Measurements from ENCODE around the gene ACBD6.
"Not testable (repeated sequence)": the region's sequence is repeated elsewhere in the genome, so short reads cannot be mapped to it uniquely, and the experiment has no call there.

ACBD6 gene

DNA sequence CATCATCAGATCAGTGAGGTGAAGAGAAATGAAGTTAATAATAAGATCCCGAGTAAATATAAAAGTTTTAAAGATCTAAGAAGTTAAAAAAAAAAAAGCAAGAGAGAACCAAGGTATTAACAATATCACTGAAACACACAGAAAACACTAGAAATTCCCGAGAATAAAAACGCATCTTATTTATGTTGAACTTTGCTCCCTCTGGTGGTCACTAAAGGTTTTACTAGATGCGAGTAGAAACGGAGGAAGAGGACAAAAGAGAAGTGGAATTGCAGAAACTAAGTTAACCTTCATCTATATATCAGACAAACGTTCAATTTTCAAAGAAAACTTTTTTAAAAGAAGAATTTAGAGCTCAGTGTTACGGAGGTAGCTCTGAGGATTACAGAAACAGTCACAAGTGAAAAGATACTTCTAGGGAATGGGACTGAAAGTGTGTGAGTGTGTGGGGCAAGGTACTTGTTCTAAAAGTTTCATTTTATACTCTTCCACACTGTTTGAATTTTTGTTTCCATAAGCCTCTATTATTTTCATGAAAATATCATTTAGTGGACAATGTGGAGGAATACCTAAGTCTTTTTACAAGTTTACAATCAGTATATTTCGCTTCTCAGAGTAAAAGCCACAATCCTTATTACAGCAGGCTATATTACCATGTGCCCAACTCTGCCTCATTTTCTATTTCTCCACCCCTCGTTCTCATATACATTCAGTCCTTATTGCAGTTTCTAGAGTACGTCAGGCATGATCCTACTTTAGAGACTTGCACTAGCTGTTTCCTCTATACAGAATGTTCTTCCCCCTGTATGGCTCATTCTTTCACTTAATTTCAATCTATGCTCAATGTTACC, 19.7 kb downstream of the ACBD6 start:
- Mint-ChIP-seq H3K9me3 (no peaks in the 10 kb centered on the region), H3K27ac (no peak overlapping the region), H3K27me3 (no peaks in the 10 kb centered on the region), H3K4me1 (peaks cover 12% of the 10 kb centered on the region), H3K4me3 (no peak overlapping the region), H3K36me3 (peaks cover 54% of the 10 kb centered on the region)
- ATAC-seq: no peak

DNA sequence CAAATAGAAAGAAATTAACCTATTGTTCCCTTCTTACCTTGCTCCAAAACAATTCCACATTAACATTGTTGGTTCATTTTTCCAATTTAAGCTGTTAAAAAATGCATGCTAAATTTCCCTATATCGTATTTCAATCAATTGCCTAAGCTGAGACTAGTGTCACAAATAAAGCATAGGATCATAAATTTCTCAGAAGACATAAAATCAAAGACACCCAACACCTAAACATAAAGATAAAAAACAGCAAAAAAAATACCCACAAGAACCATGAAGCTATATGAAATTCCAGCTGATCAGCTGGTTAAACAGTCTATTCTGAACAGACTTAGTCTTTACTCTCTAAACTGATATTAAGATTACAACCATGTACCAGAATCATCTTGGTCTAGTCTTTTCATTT, 32.3 kb downstream of the ACBD6 start:
- Mint-ChIP-seq H3K27me3 (no peaks in the 10 kb centered on the region), H3K27ac (no peak overlapping the region), H3K36me3 (peaks cover 58% of the 10 kb centered on the region), H3K9me3 (peaks cover 8% of the 10 kb centered on the region), H3K4me1 (peaks cover 15% of the 10 kb centered on the region), H3K4me3 (no peak overlapping the region)
- ATAC-seq: no peak

DNA sequence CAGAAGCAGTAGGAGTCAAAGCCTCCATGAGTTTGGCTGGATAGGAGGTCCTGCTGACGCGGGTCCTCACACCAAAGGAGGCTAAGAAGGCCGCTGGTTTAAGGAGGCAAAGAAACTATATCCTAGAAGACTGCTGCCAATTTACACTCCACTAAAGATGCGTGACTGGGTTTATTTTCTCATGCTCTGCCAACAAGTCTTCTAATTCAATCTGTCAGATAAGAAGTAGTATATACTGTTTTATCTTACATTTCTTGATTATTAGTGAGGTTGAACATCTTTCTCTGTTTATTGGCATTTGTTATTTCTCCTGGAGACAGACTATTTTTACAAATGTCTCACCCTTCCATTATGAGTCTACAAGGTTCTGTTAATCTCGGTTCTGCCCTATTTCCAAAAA, 34.1 kb downstream of the ACBD6 start:
- Mint-ChIP-seq H3K4me3 (no peak overlapping the region), H3K9me3 (peaks cover 17% of the 10 kb centered on the region), H3K4me1 (peaks cover 15% of the 10 kb centered on the region), H3K27ac (no peak overlapping the region), H3K27me3 (no peaks in the 10 kb centered on the region), H3K36me3 (peaks cover 72% of the 10 kb centered on the region)
- no peak for ATAC-seq

- Mint-ChIP-seq H3K36me3 (peaks cover 72% of the 10 kb centered on the region), H3K27ac (no peak overlapping the region), H3K4me1 (peaks cover 7% of the 10 kb centered on the region), H3K27me3 (no peaks in the 10 kb centered on the region), H3K4me3 (no peak overlapping the region), H3K9me3 (peaks cover 26% of the 10 kb centered on the region)
- no peak for ATAC-seq
These were observed 40.3 kb downstream of the ACBD6 start for GRCh38 chr1:180462102-180462501.

- H3K4me3 Mint-ChIP-seq, H3K27me3 Mint-ChIP-seq, ATAC-seq, H3K27ac Mint-ChIP-seq, H3K4me1 Mint-ChIP-seq: not testable (repeated sequence)
- H3K36me3 Mint-ChIP-seq: peaks cover 76% of the 10 kb centered on the region
- H3K9me3 Mint-ChIP-seq: peaks cover 26% of the 10 kb centered on the region
These were observed 40.7 kb downstream of the ACBD6 start for GRCh38 chr1:180461682-180462081.

DNA sequence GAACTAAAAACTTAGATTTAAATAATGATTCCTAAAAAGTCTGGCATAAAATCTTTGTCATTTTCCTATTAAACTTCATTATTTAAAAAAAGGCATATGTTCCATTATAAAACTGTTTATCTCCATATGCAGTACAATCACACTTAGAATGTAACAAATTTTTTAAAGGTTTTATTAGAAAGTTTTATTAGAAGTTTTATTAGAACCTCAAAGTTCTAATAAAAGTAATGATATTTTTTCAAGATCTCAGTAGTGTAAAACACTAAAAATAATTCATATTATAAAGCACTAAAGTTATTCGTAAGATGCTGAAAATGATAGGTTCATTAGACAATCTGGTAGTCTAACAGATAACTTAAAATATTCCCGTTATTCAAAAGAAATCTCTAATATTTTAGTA, 43.6 kb downstream of the ACBD6 start:
- H3K36me3 Mint-ChIP-seq: peaks cover 78% of the 10 kb centered on the region

DNA sequence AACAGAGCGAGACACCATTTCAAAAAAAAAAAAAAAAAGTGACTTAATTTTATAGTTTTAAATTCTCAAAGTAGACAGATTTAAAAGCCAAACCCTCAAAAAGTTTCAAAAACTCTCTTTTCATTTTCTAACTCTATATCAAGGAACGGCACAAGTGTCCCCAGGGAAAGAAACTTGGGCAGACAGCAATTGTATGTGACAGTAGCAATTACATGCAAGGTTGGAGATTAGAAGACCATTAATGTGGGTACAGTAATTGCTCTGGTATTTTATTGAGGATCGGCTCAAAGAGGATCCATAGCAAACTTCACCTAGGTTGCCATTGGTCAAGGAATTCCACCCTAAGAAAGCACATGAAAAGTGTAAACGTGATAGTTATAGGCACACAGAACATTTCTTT, 46.2 kb downstream of the ACBD6 start:
- H3K4me3 Mint-ChIP-seq: no peak overlapping the region
- H3K4me1 Mint-ChIP-seq: peaks cover 26% of the 10 kb centered on the region
- no peak overlapping the region for H3K27ac Mint-ChIP-seq
- H3K9me3 Mint-ChIP-seq: peaks cover 10% of the 10 kb centered on the region
- H3K27me3 Mint-ChIP-seq: no peaks in the 10 kb centered on the region
- H3K36me3 Mint-ChIP-seq: peaks cover 78% of the 10 kb centered on the region
- ATAC-seq: no peak

More for the DNA sequence above, 43.6 kb downstream of the ACBD6 start:
- H3K9me3 Mint-ChIP-seq: peaks cover 15% of the 10 kb centered on the region
- H3K27ac Mint-ChIP-seq: no peak overlapping the region
- no peaks in the 10 kb centered on the region for H3K27me3 Mint-ChIP-seq
- H3K4me1 Mint-ChIP-seq: peaks cover 7% of the 10 kb centered on the region
- H3K4me3 Mint-ChIP-seq: no peak overlapping the region
- no peak for ATAC-seq

DNA sequence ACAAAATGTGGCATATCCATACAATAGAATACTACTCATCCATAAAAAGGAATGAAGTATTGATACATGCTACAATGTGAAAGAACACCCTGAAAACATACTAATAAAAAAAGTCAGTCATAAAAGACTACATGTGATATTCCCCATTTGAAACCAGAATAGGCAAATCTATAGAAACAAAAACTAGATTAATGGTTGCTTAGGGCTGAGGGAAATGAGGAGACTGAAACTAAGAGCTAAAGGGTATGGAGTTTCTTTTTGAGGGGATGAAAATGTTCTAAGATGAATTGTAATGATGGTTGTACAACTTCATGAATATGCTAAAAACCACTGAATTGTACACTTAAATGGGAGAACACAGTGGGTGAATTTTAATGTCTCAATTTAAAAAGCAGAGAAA, 50.9 kb downstream of the ACBD6 start:
- Mint-ChIP-seq H3K36me3 (peaks cover 62% of the 10 kb centered on the region), H3K9me3 (peaks cover 10% of the 10 kb centered on the region), H3K27me3 (no peaks in the 10 kb centered on the region), H3K4me3 (no peak overlapping the region), H3K4me1 (peaks cover 25% of the 10 kb centered on the region), H3K27ac (no peak overlapping the region)
- ATAC-seq: no peak

- H3K36me3 Mint-ChIP-seq: peaks cover 29% of the 10 kb centered on the region
- no peaks in the 10 kb centered on the region for H3K27me3 Mint-ChIP-seq
- no peak for ATAC-seq
- H3K27ac Mint-ChIP-seq: no peak overlapping the region
- H3K4me3 Mint-ChIP-seq: no peak overlapping the region
- H3K9me3 Mint-ChIP-seq: peaks cover 11% of the 10 kb centered on the region
- H3K4me1 Mint-ChIP-seq: peaks cover 24% of the 10 kb centered on the region
These were observed 57.9 kb downstream of the ACBD6 start for GRCh38 chr1:180444522-180444921.

- peaks cover 11% of the 10 kb centered on the region for H3K9me3 Mint-ChIP-seq
- H3K27ac Mint-ChIP-seq: no peak overlapping the region
- H3K4me3 Mint-ChIP-seq: no peak overlapping the region
- no peaks in the 10 kb centered on the region for H3K27me3 Mint-ChIP-seq
- ATAC-seq: no peak
- H3K36me3 Mint-ChIP-seq: peaks cover 51% of the 10 kb centered on the region
- peaks cover 16% of the 10 kb centered on the region for H3K4me1 Mint-ChIP-seq
These were observed 62.0 kb downstream of the ACBD6 start for GRCh38 chr1:180440335-180440734.

GRCh38 chr1:180435566-180435965, 66.8 kb downstream of the ACBD6 start:
- H3K27ac Mint-ChIP-seq: no peak overlapping the region
- H3K27me3 Mint-ChIP-seq: no peaks in the 10 kb centered on the region
- peaks cover 20% of the 10 kb centered on the region for H3K4me1 Mint-ChIP-seq
- ATAC-seq: no peak
- peaks cover 3% of the 10 kb centered on the region for H3K9me3 Mint-ChIP-seq
- peaks cover 55% of the 10 kb centered on the region for H3K36me3 Mint-ChIP-seq
- no peak overlapping the region for H3K4me3 Mint-ChIP-seq

DNA sequence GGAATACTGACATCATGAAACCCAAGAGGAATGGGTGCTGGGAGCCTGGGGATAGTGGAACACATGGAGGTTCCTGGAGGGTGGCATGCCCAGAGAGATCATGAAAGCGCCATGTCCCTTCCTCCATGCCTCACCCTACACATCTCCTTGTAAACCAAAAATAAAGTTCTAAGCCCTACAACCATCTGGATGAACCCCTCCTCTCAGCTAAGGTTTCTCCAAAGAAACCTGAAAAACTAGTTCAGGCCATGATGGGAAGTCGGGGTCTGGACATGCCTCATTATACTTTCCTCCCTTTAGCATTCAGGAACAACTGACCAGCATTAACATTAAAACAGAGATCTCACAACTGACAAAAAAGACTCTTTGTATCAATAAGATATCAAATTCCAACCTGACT, 68.5 kb downstream of the ACBD6 start:
- H3K4me3 Mint-ChIP-seq: no peak overlapping the region
- H3K27me3 Mint-ChIP-seq: no peaks in the 10 kb centered on the region
- no peak overlapping the region for H3K27ac Mint-ChIP-seq
- peaks cover 26% of the 10 kb centered on the region for H3K4me1 Mint-ChIP-seq
- ATAC-seq: no peak
- peaks cover 3% of the 10 kb centered on the region for H3K9me3 Mint-ChIP-seq
- peaks cover 56% of the 10 kb centered on the region for H3K36me3 Mint-ChIP-seq

GRCh38 chr1:180431683-180432082, 70.7 kb downstream of the ACBD6 start:
- Mint-ChIP-seq H3K27ac (no peak overlapping the region), H3K27me3 (no peaks in the 10 kb centered on the region), H3K9me3 (peaks cover 3% of the 10 kb centered on the region), H3K4me3 (no peak overlapping the region), H3K36me3 (peaks cover 49% of the 10 kb centered on the region), H3K4me1 (peaks cover 36% of the 10 kb centered on the region)
- ATAC-seq: no peak

DNA sequence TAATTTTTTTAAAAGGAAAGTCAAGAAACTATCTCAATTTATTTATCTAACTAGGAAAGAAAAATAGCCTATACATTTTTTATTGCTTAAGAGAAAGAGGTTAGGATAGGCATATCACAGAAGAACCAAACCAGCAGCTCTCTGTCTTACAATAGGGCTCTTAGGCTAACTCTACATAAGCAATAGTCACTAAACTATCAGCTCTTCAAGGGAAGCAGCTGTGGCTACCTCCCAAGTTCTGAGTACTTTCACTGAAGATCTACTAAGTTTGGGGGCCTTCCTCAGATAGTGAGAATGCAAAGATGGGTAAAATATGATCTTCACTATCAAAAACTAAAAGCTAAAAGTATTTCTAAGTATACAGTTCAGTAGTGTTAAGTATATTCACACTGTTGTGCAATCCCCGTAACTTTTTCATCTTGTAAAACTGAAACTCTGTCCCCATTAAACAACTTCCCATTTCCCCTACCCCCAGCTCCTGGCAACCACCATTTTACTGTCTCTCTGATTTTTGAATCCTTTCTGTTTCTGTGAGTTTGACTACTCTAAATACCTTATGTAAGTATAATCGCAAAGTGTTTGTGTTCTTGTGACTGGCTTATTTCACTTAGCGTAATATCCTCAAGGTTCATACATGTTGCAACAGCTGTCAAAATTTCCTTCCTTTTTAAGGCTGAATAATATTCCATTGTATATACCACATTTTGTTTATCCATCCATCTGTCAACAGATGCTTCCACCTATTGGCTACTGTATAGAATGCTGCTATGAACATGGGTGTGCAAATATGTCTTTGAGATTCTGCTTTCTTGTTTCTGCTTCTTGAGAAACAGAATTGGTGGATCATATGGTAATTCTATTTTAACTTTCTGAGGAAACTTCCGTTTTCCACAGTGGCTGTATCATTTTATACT, 73.3 kb downstream of the ACBD6 start:
- Mint-ChIP-seq H3K9me3 (peaks cover 3% of the 10 kb centered on the region), H3K4me3 (no peak overlapping the region), H3K36me3 (peaks cover 38% of the 10 kb centered on the region), H3K27me3 (no peaks in the 10 kb centered on the region), H3K27ac (no peak overlapping the region), H3K4me1 (peaks cover 53% of the 10 kb centered on the region)
- ATAC-seq: no peak

GRCh38 chr1:180425952-180426351, 76.4 kb downstream of the ACBD6 start:
- Mint-ChIP-seq H3K36me3 (peaks cover 37% of the 10 kb centered on the region), H3K9me3 (peaks cover 9% of the 10 kb centered on the region), H3K27me3 (no peaks in the 10 kb centered on the region), H3K4me1 (peaks cover 35% of the 10 kb centered on the region), H3K4me3 (no peak overlapping the region), H3K27ac (no peak overlapping the region)
- no peak for ATAC-seq
